CD14-positive monocyte (primary cell): Measurements from ENCODE around the gene STIM1. TPM values are rescaled to one million over a fixed set of nuclear protein-coding genes. Genes with fewer than 3 reads are reported as not detected.
A peak's percentile ranks its signal among the peaks of the same experiment; 100 is the strongest.

Experiments
- DNase-seq, 3 donors: peaks; one replicate each; pipeline ENCODE4 v3.0.0-alpha.2; 2011 to 2022
- H2AFZ ChIP-seq: 2 replicates; pipeline ENCODE4 v1.6.0; 2012; ENCODE audit warnings: mild to moderate bottlenecking, low read depth, low read length, inconsistent platforms; ENCODE audit not compliant: insufficient read depth, poor library complexity, severe bottlenecking
- H3K27ac ChIP-seq, 2 donors: 1 replicate in 1 of 2; 2 replicates in 1 of 2; pipeline ENCODE4 v1.5.1; 2012 to 2013; ENCODE audit warnings: low read length in 2 of 2, control low read depth in 1 of 2, inconsistent platforms in 1 of 2, low read depth in 1 of 2, mild to moderate bottlenecking in 1 of 2
- H3K27me3 ChIP-seq, 2 donors: one replicate each; pipeline versions ENCODE4 v1.6.0 to v1.6.1; 2011 to 2013; ENCODE audit warnings: low read length in 2 of 2; ENCODE audit not compliant: control insufficient read depth in 2 of 2, insufficient read depth in 2 of 2
- H3K36me3 ChIP-seq, 2 donors: replicated peaks in 1 of 2; 1 replicate in 1 of 2; 2 replicates in 1 of 2; pipeline versions ENCODE4 v1.5.1 to v1.6.1; 2012 to 2013; ENCODE audit warnings: low read length in 2 of 2, control low read depth in 1 of 2, inconsistent platforms in 1 of 2, mild to moderate bottlenecking in 1 of 2; ENCODE audit not compliant: insufficient read depth in 2 of 2, control insufficient read depth in 1 of 2
- H3K4me1 ChIP-seq, 2 donors: 1 replicate in 1 of 2; 2 replicates in 1 of 2; pipeline versions ENCODE4 v1.5.1 to v1.6.1; 2012 to 2013; ENCODE audit warnings: low read length in 2 of 2, control low read depth in 1 of 2, inconsistent platforms in 1 of 2, mild to moderate bottlenecking in 1 of 2, moderate library complexity in 1 of 2; ENCODE audit not compliant: insufficient read depth in 2 of 2, control insufficient read depth in 1 of 2
- H3K4me2 ChIP-seq: replicated peaks from 2 replicates; pipeline ENCODE3; 2012; ENCODE audit warnings: low read length, moderate library complexity, mild to moderate bottlenecking; ENCODE audit not compliant: poor library complexity, severe bottlenecking; ENCODE audit errors: extremely low read depth
- H3K4me3 ChIP-seq, 3 experiments: fragments of 200-600 bp in 1 of 3; sonication (generic) in 1 of 3; replicated peaks in 1 of 3; 1 replicate in 2 of 3; 2 replicates in 1 of 3; pipeline ENCODE4 v1.5.1; 2011 to 2013; ENCODE audit warnings: low read length in 3 of 3, mild to moderate bottlenecking in 3 of 3, control low read depth in 2 of 3, low read depth in 2 of 3, inconsistent platforms in 1 of 3, moderate library complexity in 1 of 3
- H3K79me2 ChIP-seq: 2 replicates; pipeline ENCODE4 v1.6.0; 2012; ENCODE audit warnings: mild to moderate bottlenecking, control low read depth, inconsistent platforms, low read length, moderate library complexity; ENCODE audit not compliant: insufficient read depth
- H3K9ac ChIP-seq: 2 replicates; pipeline ENCODE4 v1.6.0; 2017; ENCODE audit warnings: low read length, mild to moderate bottlenecking; ENCODE audit not compliant: insufficient read depth, poor library complexity, severe bottlenecking
- H3K9me3 ChIP-seq, 2 donors: replicated peaks in 1 of 2; 1 replicate in 1 of 2; 2 replicates in 1 of 2; pipeline versions ENCODE4 v1.5.1 to v1.6.1; 2012 to 2013; ENCODE audit warnings: low read length in 2 of 2, control low read depth in 1 of 2; ENCODE audit not compliant: control insufficient read depth in 1 of 2, insufficient read depth in 1 of 2
- H4K20me1 ChIP-seq: 2 replicates; pipeline ENCODE4 v1.6.0; 2012; ENCODE audit warnings: mild to moderate bottlenecking, low read length, control low read depth, moderate library complexity; ENCODE audit not compliant: insufficient read depth
- H3K27ac Mint-ChIP-seq, 7 donors: one replicate each; pipeline ENCODE4 v1.8.0; 2020; ENCODE audit warnings: mild to moderate bottlenecking in 7 of 7, mixed read lengths in 7 of 7, moderate library complexity in 6 of 7, inconsistent platforms in 2 of 7
- H3K27me3 Mint-ChIP-seq, 3 donors: one replicate each; pipeline ENCODE4 v1.8.0; 2021 to 2022; ENCODE audit warnings: low read depth in 3 of 3, mild to moderate bottlenecking in 3 of 3, mixed read lengths in 3 of 3, moderate library complexity in 3 of 3, inconsistent platforms in 1 of 3
- H3K36me3 Mint-ChIP-seq, 2 donors: one replicate each; pipeline ENCODE4 v1.8.0; 2020; ENCODE audit warnings: mixed read lengths in 2 of 2, inconsistent platforms in 1 of 2, mild to moderate bottlenecking in 1 of 2
- H3K4me1 Mint-ChIP-seq: one replicate; pipeline ENCODE4 v1.8.0; 2020; ENCODE audit warnings: mild to moderate bottlenecking, mixed read lengths
- H3K4me3 Mint-ChIP-seq, 2 donors: one replicate each; pipeline ENCODE4 v1.8.0; 2020; ENCODE audit warnings: mild to moderate bottlenecking in 2 of 2, mixed read lengths in 2 of 2, moderate library complexity in 1 of 2
- H3K9me3 Mint-ChIP-seq, 7 donors: one replicate each; pipeline ENCODE4 v1.8.0; 2020 to 2022; ENCODE audit warnings: mixed read lengths in 7 of 7, mild to moderate bottlenecking in 6 of 7, moderate library complexity in 6 of 7, inconsistent platforms in 2 of 7
- CTCF ChIP-seq: fragments of 200-600 bp; IDR thresholded peaks from one replicate; pipeline ENCODE4 v1.8.0; 2022; ENCODE audit warnings: antibody characterized with exemption, mild to moderate bottlenecking
- WGBS: methylation state at CpG from one replicate; pipeline ENCODE4 v1.1.5; 2013; ENCODE audit warnings: missing lambda C conversion rate; ENCODE audit not compliant: insufficient coverage; 5-methylcytosine and 5-hydroxymethylcytosine counted together
- intact Hi-C, 2 donors: fragments of 100-400 bp; cut with micrococcal nuclease; formaldehyde crosslinking; loops; one replicate each; pipeline versions ENCODE4 v1.15.0 to v1.15.1; 2023
- polyA plus RNA-seq, 3 donors: library from polyadenylated mRNA; depleted of rRNA in 1 of 3; unstranded in 2 of 3; stranded (reverse) in 1 of 3; fragments of 300-500 nt in 2 of 3; fragments of >200 nt in 1 of 3; fragmentation: Illumina TruSeq in 2 of 3; gene quantifications; 1 replicate in 2 of 3; 2 replicates in 1 of 3; pipeline ENCODE4 v1.2.3, GENCODE V29; 2012 to 2021

STIM1 gene
- polyA plus RNA-seq, 3 donors, result 14.0 to 68.6 (median 21.0) TPM

GRCh38 chr11:3861683-3862082 lies 6.2 kb downstream of the STIM1 start:
- Histone ChIP-seq H2AFZ (no peak overlapping the region), H3K27me3 (no peaks in the 10 kb centered on the region), H4K20me1 (peaks cover 92% of the 10 kb centered on the region), H3K9ac (no peak overlapping the region), H3K4me3 (no peak overlapping the region), H3K4me1 (peaks cover 71 to 81% of the 10 kb centered on the region in 2 donors), H3K4me2 (no peak overlapping the region), H3K27ac (peak overlapping the region in 1 of 2 donors; percentile 94), H3K79me2 (peaks cover 100% of the 10 kb centered on the region), H3K36me3 (no peaks in the 10 kb centered on the region), H3K9me3 (no peaks in the 10 kb centered on the region)
- no peak overlapping the region for H3K4me3 Mint-ChIP-seq
- peaks cover 0 to 3% (median 0%) of the 10 kb centered on the region in 3 donors for H3K27me3 Mint-ChIP-seq
- H3K4me1 Mint-ChIP-seq, result peaks cover 85% of the 10 kb centered on the region
- DNase-seq, result no peak
- no peaks in the 10 kb centered on the region for H3K9me3 Mint-ChIP-seq
- intact Hi-C loops, result no loop called here
- H3K27ac Mint-ChIP-seq, result peak overlapping the region in 2 of 7 donors; percentile 40 to 77
- peaks cover 8 to 21% of the 10 kb centered on the region in 2 donors for H3K36me3 Mint-ChIP-seq
- no peak for TF ChIP-seq CTCF
- no CpG with 5 or more reads among the region's 1 CpG for WGBS

- 11% methylated on average over 1 of the region's 3 CpGs for WGBS
These were observed 10.1 kb downstream of the STIM1 start for GRCh38 chr11:3865388-3866193.

More at GRCh38 chr11:3865388-3866193, 10.1 kb downstream of the STIM1 start:
- Mint-ChIP-seq H3K27ac (peak overlapping the region; percentile 79 to 97 (median 94)), H3K36me3 (peaks cover 2 to 11% of the 10 kb centered on the region in 2 donors), H3K4me3 (peak overlapping the region; percentile 58 to 89), H3K27me3 (peaks cover 0 to 4% (median 3%) of the 10 kb centered on the region in 3 donors), H3K9me3 (no peaks in the 10 kb centered on the region), H3K4me1 (peaks cover 68% of the 10 kb centered on the region)
- H3K4me2 ChIP-seq, result peak overlapping the region; percentile 45
- H3K36me3 ChIP-seq, result no peaks in the 10 kb centered on the region
- peaks cover 89% of the 10 kb centered on the region for H4K20me1 ChIP-seq
- peak overlapping the region; percentile 29 to 89 for H3K27ac ChIP-seq
- peaks cover 100% of the 10 kb centered on the region for H3K79me2 ChIP-seq
- H3K4me1 ChIP-seq, result peaks cover 42 to 43% of the 10 kb centered on the region in 2 donors
- intact Hi-C loops, result no loop called here
- H3K27me3 ChIP-seq, result no peaks in the 10 kb centered on the region
- no peak overlapping the region for H2AFZ ChIP-seq
- H3K9ac ChIP-seq, result peak overlapping the region; percentile 41
- TF ChIP-seq CTCF, result no peak
- peak in 2 of 3 donors; percentile 29 to 47 for DNase-seq
- H3K4me3 ChIP-seq, result peak overlapping the region in 2 of 3 experiments; percentile 0 to 52
- H3K9me3 ChIP-seq, result no peaks in the 10 kb centered on the region
